GM18951 (cell line): ENCODE data around the gene SRI.

ENCODE experiments used
- POLR2A ChIP-seq: IDR thresholded peaks from 4 replicates; pipeline ENCODE4 v1.6.1; 2011; ENCODE audit warnings: mild to moderate bottlenecking; ENCODE audit not compliant: insufficient read length, insufficient read depth; ENCODE audit errors: extremely low read depth
- in situ Hi-C: fragments of 300-500 bp; cut with MboI; formaldehyde crosslinking; loops from one replicate; pipeline ENCODE4 v1.12.0; 2022; ENCODE audit warnings: low sequenced_read_pairs, mixed read lengths, inconsistent platforms; ENCODE audit not compliant: unreplicated experiment

Gene SRI

GRCh38 chr7:88217675-88218428 lies 2.0 kb downstream of the SRI start:
- no peak for TF ChIP-seq POLR2A
- in situ Hi-C loops = no loop called here

- in situ Hi-C loops = no loop called here
- TF ChIP-seq POLR2A = no peak
Measured at GRCh38 chr7:88216276-88216675, 3.6 kb downstream of the SRI start.

- no peak for TF ChIP-seq POLR2A
- in situ Hi-C loops = no loop called here
Measured at GRCh38 chr7:88215295-88215694, 4.5 kb downstream of the SRI start.

DNA sequence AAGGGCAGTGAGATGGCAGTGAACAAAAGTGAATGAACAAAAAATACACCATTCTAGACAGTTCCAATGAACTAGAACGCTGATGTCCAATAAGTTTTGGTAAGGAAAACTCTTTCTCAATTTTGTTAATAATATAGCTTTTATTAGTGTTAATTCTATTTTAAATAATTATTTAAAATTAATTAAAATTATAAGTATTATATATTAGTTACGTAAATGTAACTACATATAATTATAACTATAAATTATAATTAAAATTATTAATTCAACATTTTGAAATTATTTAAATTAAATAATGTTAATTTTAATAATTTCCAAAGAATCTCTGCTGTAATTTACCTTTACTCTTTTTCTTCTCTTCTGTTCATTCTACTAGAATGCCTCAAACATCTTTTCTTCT lies 5.4 kb downstream of the SRI start:
- TF ChIP-seq POLR2A = no peak
- in situ Hi-C loops = no loop called here

GRCh38 chr7:88212918-88213317 lies 6.9 kb downstream of the SRI start:
- no peak for TF ChIP-seq POLR2A
- in situ Hi-C loops = no loop called here

DNA sequence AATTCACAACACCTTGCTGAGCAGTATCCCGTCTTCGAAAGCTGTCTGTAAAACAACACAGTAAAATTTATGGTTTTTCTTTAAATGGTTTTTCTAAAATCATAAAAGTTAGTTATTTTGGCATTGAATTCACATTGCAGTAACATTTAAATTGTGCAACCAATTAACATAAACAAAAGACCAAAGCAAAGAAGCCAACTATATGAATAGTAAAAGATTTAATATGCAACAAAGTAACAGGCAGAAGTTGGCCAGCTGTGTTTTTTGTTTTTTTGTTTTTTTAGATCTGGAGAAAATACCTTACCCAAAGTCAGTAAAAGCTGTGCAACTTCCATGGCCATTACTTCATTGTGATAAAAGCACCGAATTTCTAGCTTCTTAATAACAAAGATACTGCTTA lies 11.3 kb downstream of the SRI start:
- TF ChIP-seq POLR2A = no peak
- in situ Hi-C loops = no loop called here

- in situ Hi-C loops = no loop called here
- no peak for TF ChIP-seq POLR2A
Measured at GRCh38 chr7:88206254-88206653, 13.6 kb downstream of the SRI start.

- in situ Hi-C loops = no loop called here
Measured at GRCh38 chr7:88205179-88205578, 14.7 kb downstream of the SRI start.

DNA sequence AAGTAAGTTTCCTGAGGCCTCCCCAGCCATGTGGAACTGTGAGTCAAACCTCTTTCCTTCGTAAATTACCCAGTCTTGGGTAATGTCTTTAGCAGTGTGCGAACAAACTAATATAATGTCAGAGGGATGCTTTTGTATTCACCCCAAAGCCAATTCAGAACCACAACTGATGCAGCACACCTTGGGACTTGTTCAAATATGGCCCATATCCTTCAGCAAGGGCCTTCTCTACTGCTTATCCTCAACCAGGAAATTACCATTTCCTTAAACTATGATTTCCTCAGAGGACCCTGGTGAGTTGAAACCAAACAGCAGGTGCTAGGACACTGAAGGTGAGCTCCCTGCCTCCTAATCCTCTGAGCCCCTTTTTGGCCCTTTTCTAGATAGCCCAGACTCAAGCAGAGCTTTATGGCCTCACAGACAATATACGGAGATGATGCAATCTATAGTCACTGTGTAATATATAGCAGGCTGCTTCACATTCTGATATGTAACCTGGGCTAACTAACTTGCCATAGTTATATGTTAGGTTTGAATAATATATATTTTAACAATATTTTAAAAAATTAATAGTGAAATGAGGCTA lies 15.2 kb downstream of the SRI start:
- TF ChIP-seq POLR2A = no peak
- in situ Hi-C loops = no loop called here

More at GRCh38 chr7:88205179-88205578, 14.7 kb downstream of the SRI start:
- no peak for TF ChIP-seq POLR2A

DNA sequence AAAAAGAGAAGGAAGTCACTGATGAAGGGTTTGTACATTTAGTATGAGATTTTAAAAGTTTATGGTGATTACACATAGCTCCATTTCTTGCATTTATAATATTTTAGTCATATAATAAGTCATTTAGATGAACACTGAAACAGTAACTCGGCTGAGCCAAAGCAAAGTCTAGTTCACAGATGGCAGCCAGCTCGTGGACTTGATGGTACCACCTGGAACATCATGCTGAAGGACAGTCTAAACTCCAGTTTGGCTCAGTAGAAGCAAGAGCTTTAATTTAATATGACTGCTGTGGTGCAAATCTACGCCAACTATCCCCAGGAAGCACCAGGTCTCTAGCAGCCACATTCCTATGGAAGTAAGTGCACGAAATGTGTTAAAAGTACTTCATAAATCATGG lies 16.4 kb downstream of the SRI start:
- no peak for TF ChIP-seq POLR2A
- in situ Hi-C loops = no loop called here

GRCh38 chr7:88202799-88203198 lies 17.0 kb downstream of the SRI start:
- TF ChIP-seq POLR2A = no peak
- in situ Hi-C loops = no loop called here

DNA sequence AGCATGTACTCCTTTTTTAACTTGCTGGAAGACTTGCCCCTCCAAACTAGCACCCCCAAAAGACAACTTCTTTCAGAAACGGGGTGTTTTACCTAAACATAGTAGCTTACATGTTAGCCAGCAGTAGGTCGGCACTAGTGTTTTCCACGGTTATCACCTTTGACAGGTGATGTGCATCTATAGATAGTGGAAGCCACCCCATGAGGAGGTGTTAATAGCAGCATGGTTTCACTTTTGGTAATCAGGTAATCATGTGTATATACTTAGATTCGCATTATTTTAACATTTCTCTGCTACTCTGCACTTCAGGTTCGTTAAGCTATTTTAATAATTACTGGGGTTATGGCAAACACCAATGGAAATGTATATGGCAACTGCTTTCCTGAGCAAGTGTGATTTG lies 17.6 kb downstream of the SRI start:
- in situ Hi-C loops = no loop called here
- TF ChIP-seq POLR2A = no peak

- in situ Hi-C loops = no loop called here
- TF ChIP-seq POLR2A = no peak
Measured at GRCh38 chr7:88201305-88201704, 18.5 kb downstream of the SRI start.

- TF ChIP-seq POLR2A = no peak
Measured at GRCh38 chr7:88200789-88201188, 19.0 kb downstream of the SRI start.

More at GRCh38 chr7:88200789-88201188, 19.0 kb downstream of the SRI start:
- in situ Hi-C loops = no loop called here
